IMR-90 (cell line): Measurements from ENCODE around the gene SPINT1. TPM values are rescaled to one million over a fixed set of nuclear protein-coding genes. Genes with fewer than 3 reads are reported as not detected.

Source experiments
- ATAC-seq: fragments of 200-7000 bp; cut with Tn5 transposase; 2 replicates; pipeline ENCODE4 v1.9.1; 2020; ENCODE audit warnings: low read depth, mild to moderate bottlenecking, moderate library complexity
- BruUV-seq: library from RNA; stranded (reverse); fragments of 400-500 nt; replicated peaks from 2 replicates; lab custom pipeline; 2021; lab: Mats Ljungman, UMichigan
- CTCF ChIA-PET: fragments of 300-600 bp; formaldehyde crosslinking; extraction: SDS; loops from one replicate; lab custom pipeline; 2021; ENCODE audit warnings: antibody characterized with exemption; lab: Yijun Ruan, JAX
- POLR2A ChIA-PET: fragments of 300-600 bp; sonication (Branson Sonifier 250); formaldehyde crosslinking; loops from one replicate; lab custom pipeline; 2022; ENCODE audit warnings: antibody characterized with exemption; ENCODE audit not compliant: unreplicated experiment; lab: Charles Lee
- DNase-seq: peaks from one replicate; pipeline ENCODE4 v3.0.0; 2013
- H2AFZ ChIP-seq: replicated peaks from 2 replicates; pipeline ENCODE3; 2013; ENCODE audit warnings: low read length, mild to moderate bottlenecking; ENCODE audit not compliant: poor library complexity
- H2AK5ac ChIP-seq: 2 replicates; pipeline ENCODE4 v1.6.1; 2013; ENCODE audit warnings: low read depth, low read length, inconsistent platforms
- H2AK9ac ChIP-seq: replicated peaks from 2 replicates; pipeline ENCODE3; 2013; ENCODE audit warnings: mild to moderate bottlenecking, low read depth, low read length, moderate library complexity; ENCODE audit not compliant: poor library complexity
- H2BK120ac ChIP-seq: 2 replicates; pipeline ENCODE4 v1.6.1; 2013; ENCODE audit warnings: low read depth, low read length, inconsistent platforms
- H2BK15ac ChIP-seq: 3 replicates; pipeline ENCODE4 v1.6.1; 2013; ENCODE audit warnings: low read depth, low read length, inconsistent platforms
- H2BK20ac ChIP-seq: 2 replicates; pipeline ENCODE4 v1.6.1; 2013; ENCODE audit warnings: low read depth, mild to moderate bottlenecking, inconsistent platforms, low read length, moderate library complexity
- H2BK5ac ChIP-seq: 2 replicates; pipeline ENCODE4 v1.6.1; 2013; ENCODE audit warnings: mild to moderate bottlenecking, low read depth, low read length, inconsistent platforms; ENCODE audit not compliant: poor library complexity, severe bottlenecking
- H3K14ac ChIP-seq: replicated peaks from 2 replicates; pipeline ENCODE4 v1.6.1; 2013; ENCODE audit warnings: low read depth, low read length, inconsistent platforms
- H3K18ac ChIP-seq: 2 replicates; pipeline ENCODE4 v1.6.1; 2013; ENCODE audit warnings: low read depth, low read length, control low read depth
- H3K23ac ChIP-seq: 2 replicates; pipeline ENCODE4 v1.6.1; 2013; ENCODE audit warnings: low read depth, low read length, inconsistent platforms
- H3K27ac ChIP-seq: 2 replicates; pipeline ENCODE4 v1.5.1; 2013; ENCODE audit warnings: mild to moderate bottlenecking, control low read depth, low read length; ENCODE audit not compliant: insufficient read depth
- H3K27me3 ChIP-seq: 2 replicates; pipeline ENCODE4 v1.6.1; 2013; ENCODE audit warnings: low read length; ENCODE audit not compliant: control insufficient read depth, insufficient read depth
- H3K36me3 ChIP-seq: 2 replicates; pipeline ENCODE4 v1.6.1; 2013; ENCODE audit warnings: low read length, mixed read lengths; ENCODE audit not compliant: control insufficient read depth, insufficient read depth
- H3K4ac ChIP-seq: 2 replicates; pipeline ENCODE4 v1.6.1; 2013; ENCODE audit warnings: low read depth, low read length, inconsistent platforms
- H3K4me1 ChIP-seq: 2 replicates; pipeline ENCODE4 v1.6.1; 2013; ENCODE audit warnings: low read length, mixed read lengths; ENCODE audit not compliant: control insufficient read depth, insufficient read depth
- H3K4me2 ChIP-seq: 2 replicates; pipeline ENCODE4 v1.6.1; 2013; ENCODE audit warnings: low read depth, mild to moderate bottlenecking, control low read depth, low read length, moderate library complexity
- H3K4me3 ChIP-seq: 2 replicates; pipeline ENCODE4 v1.5.1; 2013; ENCODE audit warnings: low read depth, mild to moderate bottlenecking, control low read depth, low read length, moderate library complexity; ENCODE audit not compliant: insufficient read depth
- H3K56ac ChIP-seq: 2 replicates; pipeline ENCODE4 v1.6.1; 2013; ENCODE audit warnings: low read length, inconsistent platforms; ENCODE audit not compliant: insufficient read depth; ENCODE audit errors: extremely low read depth
- H3K79me1 ChIP-seq, 2 experiments: 2 replicates each; pipeline ENCODE4 v1.6.1; 2013; ENCODE audit warnings: low read length in 2 of 2, inconsistent platforms in 1 of 2, low read depth in 1 of 2
- H3K9ac ChIP-seq: 2 replicates; pipeline ENCODE4 v1.6.1; 2013; ENCODE audit warnings: low read depth, low read length, control low read depth
- H3K9me1 ChIP-seq: 2 replicates; pipeline ENCODE4 v1.6.1; 2013; ENCODE audit warnings: low read length, inconsistent platforms; ENCODE audit not compliant: insufficient read depth
- H3K9me3 ChIP-seq: 2 replicates; pipeline ENCODE4 v1.6.1; 2013; ENCODE audit warnings: low read length; ENCODE audit not compliant: control insufficient read depth, insufficient read depth
- H4K20me1 ChIP-seq: 2 replicates; pipeline ENCODE4 v1.6.1; 2013; ENCODE audit warnings: low read length, inconsistent platforms; ENCODE audit not compliant: insufficient read depth
- H4K5ac ChIP-seq: 2 replicates; pipeline ENCODE4 v1.6.1; 2013; ENCODE audit warnings: mild to moderate bottlenecking, low read depth, low read length, control low read depth
- H4K8ac ChIP-seq, 2 experiments: 2 replicates each; pipeline ENCODE4 v1.6.1; 2013; ENCODE audit warnings: low read depth in 2 of 2, low read length in 2 of 2, control low read depth in 1 of 2, inconsistent platforms in 1 of 2
- H4K91ac ChIP-seq: 2 replicates; pipeline ENCODE4 v1.6.1; 2013; ENCODE audit warnings: low read depth, low read length, inconsistent platforms; ENCODE audit not compliant: insufficient read depth
- BHLHE40 ChIP-seq: fragments of 150-350 bp; IDR thresholded peaks from 2 replicates; pipeline ENCODE4 v1.6.1; 2016; ENCODE audit warnings: mild to moderate bottlenecking, low read depth, low read length
- CEBPB ChIP-seq: IDR thresholded peaks from 2 replicates; pipeline ENCODE4 v1.6.1; 2012; ENCODE audit warnings: low read depth, low read length, improper control_type of control experiment
- CHD1 ChIP-seq: IDR thresholded peaks from 2 replicates; pipeline ENCODE4 v1.6.1; 2012; ENCODE audit warnings: low read depth, low read length, improper control_type of control experiment
- FOS ChIP-seq: fragments of 150-350 bp; IDR thresholded peaks from 2 replicates; pipeline ENCODE4 v1.6.1; 2016; ENCODE audit warnings: low read depth, low read length
- MAFK ChIP-seq: IDR thresholded peaks from 2 replicates; pipeline ENCODE4 v1.6.1; 2012; ENCODE audit warnings: low read depth, low read length, improper control_type of control experiment
- MAZ ChIP-seq: IDR thresholded peaks from 2 replicates; pipeline ENCODE4 v1.6.1; 2012; ENCODE audit warnings: low read depth, mild to moderate bottlenecking, low read length, improper control_type of control experiment, moderate library complexity, borderline replicate concordance
- MXI1 ChIP-seq: IDR thresholded peaks from 2 replicates; pipeline ENCODE4 v1.6.1; 2012; ENCODE audit warnings: low read depth, mild to moderate bottlenecking, low read length, moderate library complexity, borderline replicate concordance
- NFE2L2 ChIP-seq: fragments of 150-350 bp; IDR thresholded peaks from 2 replicates; pipeline ENCODE4 v1.6.1; 2016; ENCODE audit warnings: low read depth, mild to moderate bottlenecking, low read length
- POLR2A ChIP-seq: IDR thresholded peaks from 2 replicates; pipeline ENCODE4 v1.6.1; 2012; ENCODE audit warnings: mild to moderate bottlenecking, low read depth, low read length
- RAD21 ChIP-seq: IDR thresholded peaks from 2 replicates; pipeline ENCODE4 v1.6.1; 2012; ENCODE audit warnings: low read length, improper control_type of control experiment
- RCOR1 ChIP-seq: IDR thresholded peaks from 2 replicates; pipeline ENCODE4 v1.6.1; 2012; ENCODE audit warnings: mild to moderate bottlenecking, low read length, improper control_type of control experiment; ENCODE audit not compliant: insufficient replicate concordance
- RFX5 ChIP-seq: IDR thresholded peaks from 2 replicates; pipeline ENCODE4 v1.8.0; 2012; ENCODE audit warnings: low read depth, mild to moderate bottlenecking, low read length, moderate library complexity
- SMC3 ChIP-seq: fragments of 150-350 bp; IDR thresholded peaks from 2 replicates; pipeline ENCODE4 v1.6.1; 2016; ENCODE audit warnings: low read depth, mild to moderate bottlenecking, antibody characterized with exemption, low read length, moderate library complexity
- WGBS, 2 experiments: methylation state at CpG; one replicate each; pipeline versions ENCODE4 v1.1.5 to v1.1.7; 2013; ENCODE audit warnings: missing lambda C conversion rate in 2 of 2; ENCODE audit not compliant: insufficient read length in 1 of 2; ENCODE audit errors: extremely low coverage in 2 of 2; 5-methylcytosine and 5-hydroxymethylcytosine counted together
- dilution Hi-C: fragments of 300-500 bp; cut with HindIII; formaldehyde crosslinking; loops from one replicate; pipeline ENCODE4 v1.14.3; 2018; ENCODE audit warnings: low sequenced_read_pairs; ENCODE audit not compliant: unreplicated experiment
- in situ Hi-C: fragments of 300-500 bp; cut with MboI; formaldehyde crosslinking; loops from 3 replicates; pipeline ENCODE4 v1.14.3; 2019; ENCODE audit warnings: low sequenced_read_pairs, inconsistent platforms, mixed read lengths
- intact Hi-C: fragments of 100-400 bp; cut with micrococcal nuclease; formaldehyde crosslinking; loops from 2 replicates; pipeline ENCODE4 v1.10.0; 2022
- polyA plus RNA-seq, 3 experiments: library from polyadenylated mRNA; depleted of rRNA; stranded (reverse); fragments of >200 nt; gene quantifications; 2 replicates each; pipeline ENCODE4 v1.2.3, GENCODE V29; 2012; ENCODE audit warnings: low replicate concordance in 1 of 3
- total RNA-seq: library from RNA; depleted of rRNA; stranded (reverse); fragments of >200 nt; gene quantifications from 2 replicates; pipeline ENCODE4 v1.2.3, GENCODE V29; 2012
- TF ChIP-seq, protein P1 (sequence below): fragments of 150-350 bp; IDR thresholded peaks from 2 replicates; pipeline ENCODE4 v1.6.1; 2017; ENCODE audit warnings: mild to moderate bottlenecking, antibody characterized with exemption, low read length, low read depth
- TF ChIP-seq, protein P2 (sequence below): conservative IDR thresholded peaks from 2 replicates; pipeline ENCODE4 v1.5.1; 2012; ENCODE audit warnings: mild to moderate bottlenecking, low read depth, low read length, improper control_type of control experiment
- TF ChIP-seq, protein P3 (sequence below): fragments of 150-350 bp; IDR thresholded peaks from 2 replicates; pipeline ENCODE4 v1.6.1; 2016; ENCODE audit warnings: low read depth, mild to moderate bottlenecking, low read length, moderate library complexity, borderline replicate concordance

Gene SPINT1
- total and polyA plus RNA-seq, 2 of the 4 experiments (the other 2 are of a cell fraction): 0.90 to 2.1 TPM

DNA sequence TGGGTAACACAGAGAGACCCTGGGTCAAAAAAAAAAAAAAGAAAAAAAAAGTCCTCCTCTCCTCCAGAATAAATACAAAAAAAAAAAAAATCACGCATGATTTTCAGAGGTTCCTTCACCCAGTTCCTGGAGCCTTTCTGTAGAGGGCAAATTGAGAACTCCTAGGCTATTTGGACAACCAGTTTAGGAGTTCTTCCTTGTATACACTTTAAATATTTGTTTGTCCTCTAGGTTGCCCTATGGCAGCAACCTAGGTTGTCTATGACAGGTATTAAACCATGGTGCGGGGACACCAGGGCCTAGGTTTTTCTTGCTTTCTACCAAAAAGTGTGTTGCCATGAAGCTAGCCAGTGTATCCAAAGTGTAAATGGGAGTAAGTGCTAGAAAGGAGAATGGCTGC lies 40.8 kb upstream of the SPINT1 start:
- peaks cover 41 to 72% of the 10 kb centered on the region in 2 experiments for H3K79me1 ChIP-seq
- no CpG with 5 or more reads among the region's 2 CpGs for WGBS, 2 experiments
- CTCF ChIA-PET: no interaction called here

More for the DNA sequence above, 40.8 kb upstream of the SPINT1 start:
- H3K14ac ChIP-seq: no peak overlapping the region
- no peak overlapping the region for H4K8ac ChIP-seq
- ATAC-seq (no peak), DNase-seq (no peak)
- H3K9me3 ChIP-seq: no peaks in the 10 kb centered on the region
- intact Hi-C loops (no loop called here), in situ Hi-C loops (no loop called here), dilution Hi-C loops (no loop called here)
- H3K18ac ChIP-seq: no peak overlapping the region
- no peak overlapping the region for H3K23ac ChIP-seq
- H3K27ac ChIP-seq: no peak overlapping the region
- POLR2A ChIA-PET: no interaction called here
- no peak overlapping the region for H4K5ac ChIP-seq
- H3K9me1 ChIP-seq: peaks cover 6% of the 10 kb centered on the region; the same call in 1 of the 2 replicates
- H2AFZ ChIP-seq: no peak overlapping the region
- no peak overlapping the region for H3K4ac ChIP-seq
- no peak overlapping the region for H2BK120ac ChIP-seq
- no peak overlapping the region for H2BK20ac ChIP-seq
- H4K91ac ChIP-seq: no peak overlapping the region
- H3K27me3 ChIP-seq: no peaks in the 10 kb centered on the region
- no peak overlapping the region for H3K4me2 ChIP-seq
- TF ChIP-seq MAZ (no peak), NFE2L2 (no peak), FOS (no peak), CHD1 (no peak), RAD21 (no peak), MAFK (no peak), MXI1 (no peak), RFX5 (no peak), SMC3 (no peak), RCOR1 (no peak), POLR2A (no peak), BHLHE40 (no peak), CEBPB (no peak)
- TF ChIP-seq, protein P1, sequence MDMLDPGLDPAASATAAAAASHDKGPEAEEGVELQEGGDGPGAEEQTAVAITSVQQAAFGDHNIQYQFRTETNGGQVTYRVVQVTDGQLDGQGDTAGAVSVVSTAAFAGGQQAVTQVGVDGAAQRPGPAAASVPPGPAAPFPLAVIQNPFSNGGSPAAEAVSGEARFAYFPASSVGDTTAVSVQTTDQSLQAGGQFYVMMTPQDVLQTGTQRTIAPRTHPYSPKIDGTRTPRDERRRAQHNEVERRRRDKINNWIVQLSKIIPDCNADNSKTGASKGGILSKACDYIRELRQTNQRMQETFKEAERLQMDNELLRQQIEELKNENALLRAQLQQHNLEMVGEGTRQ: no peak
- TF ChIP-seq, protein P2, sequence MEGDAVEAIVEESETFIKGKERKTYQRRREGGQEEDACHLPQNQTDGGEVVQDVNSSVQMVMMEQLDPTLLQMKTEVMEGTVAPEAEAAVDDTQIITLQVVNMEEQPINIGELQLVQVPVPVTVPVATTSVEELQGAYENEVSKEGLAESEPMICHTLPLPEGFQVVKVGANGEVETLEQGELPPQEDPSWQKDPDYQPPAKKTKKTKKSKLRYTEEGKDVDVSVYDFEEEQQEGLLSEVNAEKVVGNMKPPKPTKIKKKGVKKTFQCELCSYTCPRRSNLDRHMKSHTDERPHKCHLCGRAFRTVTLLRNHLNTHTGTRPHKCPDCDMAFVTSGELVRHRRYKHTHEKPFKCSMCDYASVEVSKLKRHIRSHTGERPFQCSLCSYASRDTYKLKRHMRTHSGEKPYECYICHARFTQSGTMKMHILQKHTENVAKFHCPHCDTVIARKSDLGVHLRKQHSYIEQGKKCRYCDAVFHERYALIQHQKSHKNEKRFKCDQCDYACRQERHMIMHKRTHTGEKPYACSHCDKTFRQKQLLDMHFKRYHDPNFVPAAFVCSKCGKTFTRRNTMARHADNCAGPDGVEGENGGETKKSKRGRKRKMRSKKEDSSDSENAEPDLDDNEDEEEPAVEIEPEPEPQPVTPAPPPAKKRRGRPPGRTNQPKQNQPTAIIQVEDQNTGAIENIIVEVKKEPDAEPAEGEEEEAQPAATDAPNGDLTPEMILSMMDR: no peak
- TF ChIP-seq, protein P3, sequence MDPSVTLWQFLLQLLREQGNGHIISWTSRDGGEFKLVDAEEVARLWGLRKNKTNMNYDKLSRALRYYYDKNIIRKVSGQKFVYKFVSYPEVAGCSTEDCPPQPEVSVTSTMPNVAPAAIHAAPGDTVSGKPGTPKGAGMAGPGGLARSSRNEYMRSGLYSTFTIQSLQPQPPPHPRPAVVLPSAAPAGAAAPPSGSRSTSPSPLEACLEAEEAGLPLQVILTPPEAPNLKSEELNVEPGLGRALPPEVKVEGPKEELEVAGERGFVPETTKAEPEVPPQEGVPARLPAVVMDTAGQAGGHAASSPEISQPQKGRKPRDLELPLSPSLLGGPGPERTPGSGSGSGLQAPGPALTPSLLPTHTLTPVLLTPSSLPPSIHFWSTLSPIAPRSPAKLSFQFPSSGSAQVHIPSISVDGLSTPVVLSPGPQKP: no peak
- no peak overlapping the region for H2AK5ac ChIP-seq
- H2BK5ac ChIP-seq: no peak overlapping the region
- no peak overlapping the region for H3K56ac ChIP-seq
- BruUV-seq: no TSS peak
- no peak overlapping the region for H2BK15ac ChIP-seq
- no peak overlapping the region for H3K9ac ChIP-seq
- no peak overlapping the region for H2AK9ac ChIP-seq
- peaks cover 4% of the 10 kb centered on the region for H3K4me1 ChIP-seq
- peaks cover 2% of the 10 kb centered on the region for H3K36me3 ChIP-seq
- H4K20me1 ChIP-seq: peaks cover 3% of the 10 kb centered on the region; the same call in 1 of the 2 replicates
- no peak overlapping the region for H3K4me3 ChIP-seq
